CD8-positive, alpha-beta memory T cell (primary cell): ENCODE data around the gene CRTC1. TPM values are rescaled to one million over a fixed set of nuclear protein-coding genes. Genes with fewer than 3 reads are reported as not detected.
A peak's percentile ranks its signal among the peaks of the same experiment; 100 is the strongest.
"Not testable (repeated sequence)": the region's sequence is repeated elsewhere in the genome, so short reads cannot be mapped to it uniquely, and the experiment has no call there.

Experiments
- CTCF ChIA-PET: fragments of 350-600 bp; sonication (Branson Sonifier 250); formaldehyde crosslinking; loops from one replicate; lab custom pipeline; 2021; ENCODE audit warnings: antibody characterized with exemption; lab: Charles Lee
- POLR2A ChIA-PET: fragments of 350-600 bp; sonication (Branson Sonifier 250); formaldehyde crosslinking; loops from one replicate; lab custom pipeline; 2021; ENCODE audit warnings: antibody characterized with exemption; lab: Charles Lee
- DNase-seq, 5 donors: peaks; one replicate each; pipeline versions ENCODE4 v3.0.0 to v3.0.0-alpha.2; 2020 to 2022; ENCODE audit warnings: mixed read lengths in 1 of 5
- H3K27ac ChIP-seq: one replicate; pipeline ENCODE4 v1.7.0; 2013; ENCODE audit warnings: low read depth, mild to moderate bottlenecking, low read length, moderate library complexity
- H3K27me3 ChIP-seq: 2 replicates; pipeline ENCODE4 v1.7.0; 2013; ENCODE audit warnings: low read length, mild to moderate bottlenecking; ENCODE audit not compliant: insufficient read depth, poor library complexity, severe bottlenecking
- H3K36me3 ChIP-seq: 2 replicates; pipeline ENCODE4 v1.7.0; 2013; ENCODE audit warnings: mild to moderate bottlenecking, low read length, moderate library complexity; ENCODE audit not compliant: insufficient read depth
- H3K4me1 ChIP-seq: 2 replicates; pipeline ENCODE4 v1.7.0; 2013; ENCODE audit warnings: mild to moderate bottlenecking, low read length, moderate library complexity; ENCODE audit not compliant: insufficient read depth
- H3K4me3 ChIP-seq: 2 replicates; pipeline ENCODE4 v1.7.0; 2013; ENCODE audit warnings: mild to moderate bottlenecking, low read length
- H3K9me3 ChIP-seq: 2 replicates; pipeline ENCODE4 v1.7.0; 2013; ENCODE audit warnings: mild to moderate bottlenecking, low read length
- H3K27ac Mint-ChIP-seq, 8 donors: one replicate each; pipeline ENCODE4 v1.8.0; 2020 to 2021; ENCODE audit warnings: mixed read lengths in 8 of 8, mild to moderate bottlenecking in 6 of 8, inconsistent platforms in 3 of 8, moderate library complexity in 3 of 8
- H3K27me3 Mint-ChIP-seq, 2 donors: one replicate each; pipeline ENCODE4 v1.8.0; 2020 to 2021; ENCODE audit warnings: mixed read lengths in 2 of 2, mild to moderate bottlenecking in 1 of 2, moderate library complexity in 1 of 2
- H3K36me3 Mint-ChIP-seq, 3 donors: one replicate each; pipeline ENCODE4 v1.8.0; 2020 to 2021; ENCODE audit warnings: mixed read lengths in 3 of 3, inconsistent platforms in 1 of 3, mild to moderate bottlenecking in 1 of 3
- H3K4me1 Mint-ChIP-seq, 3 donors: one replicate each; pipeline ENCODE4 v1.8.0; 2020 to 2021; ENCODE audit warnings: mixed read lengths in 3 of 3, inconsistent platforms in 1 of 3, mild to moderate bottlenecking in 1 of 3
- H3K4me3 Mint-ChIP-seq, 7 donors: one replicate each; pipeline ENCODE4 v1.8.0; 2020 to 2021; ENCODE audit warnings: mixed read lengths in 7 of 7, mild to moderate bottlenecking in 6 of 7, moderate library complexity in 4 of 7, inconsistent platforms in 2 of 7
- H3K9me3 Mint-ChIP-seq, 5 donors: one replicate each; pipeline ENCODE4 v1.8.0; 2020 to 2022; ENCODE audit warnings: mixed read lengths in 5 of 5, mild to moderate bottlenecking in 3 of 5, moderate library complexity in 2 of 5, inconsistent platforms in 1 of 5
- polyA plus RNA-seq: library from polyadenylated mRNA; unstranded; fragments of 300-500 nt; fragmentation: Illumina TruSeq; gene quantifications from one replicate; pipeline ENCODE4 v1.2.3, GENCODE V29; 2021
- total RNA-seq, 2 experiments: library from RNA; stranded (reverse); gene quantifications; one replicate each; pipeline ENCODE4 v1.2.3, GENCODE V29; 2021

CRTC1 gene
- total and polyA plus RNA-seq, 3 experiments from 2014 or later: 1.3 to 7.1 (median 6.7) TPM

- H3K4me3 ChIP-seq: no peak overlapping the region
- H3K4me1 ChIP-seq: no peaks in the 10 kb centered on the region
- H3K27ac Mint-ChIP-seq: no peak overlapping the region
- no peaks in the 10 kb centered on the region for H3K36me3 ChIP-seq
- no peak overlapping the region for H3K4me3 Mint-ChIP-seq
- no peaks in the 10 kb centered on the region for H3K9me3 Mint-ChIP-seq
- ChIA-PET CTCF (no interaction called here), POLR2A (no interaction called here)
- no peaks in the 10 kb centered on the region for H3K9me3 ChIP-seq
- peaks cover 0 to 8% (median 0%) of the 10 kb centered on the region in 3 donors for H3K36me3 Mint-ChIP-seq
- peaks cover 0 to 5% (median 0%) of the 10 kb centered on the region in 3 donors for H3K4me1 Mint-ChIP-seq
- no peaks in the 10 kb centered on the region for H3K27me3 Mint-ChIP-seq
- no peaks in the 10 kb centered on the region for H3K27me3 ChIP-seq
- DNase-seq: no peak
- no peak overlapping the region for H3K27ac ChIP-seq
Observed at GRCh38 chr19:18729933-18730530, 46.6 kb downstream of the CRTC1 start.

GRCh38 chr19:18730885-18731513 is 47.5 kb downstream of the CRTC1 start:
- Histone ChIP-seq H3K27me3 (no peaks in the 10 kb centered on the region), H3K9me3 (no peaks in the 10 kb centered on the region), H3K4me1 (no peaks in the 10 kb centered on the region), H3K4me3 (no peak overlapping the region), H3K36me3 (no peaks in the 10 kb centered on the region), H3K27ac (no peak overlapping the region)
- H3K9me3 Mint-ChIP-seq: no peaks in the 10 kb centered on the region
- no peak for DNase-seq
- H3K27ac Mint-ChIP-seq: no peak overlapping the region
- H3K4me3 Mint-ChIP-seq: no peak overlapping the region
- CTCF ChIA-PET: no interaction called here
- H3K36me3 Mint-ChIP-seq: peaks cover 0 to 8% (median 0%) of the 10 kb centered on the region in 3 donors
- H3K4me1 Mint-ChIP-seq: peaks cover 0 to 5% (median 0%) of the 10 kb centered on the region in 3 donors
- POLR2A ChIA-PET: interaction anchor here (0.6 kb wide), 1 partner anchor 67 kb away, joined by 4 read pairs; no protein-coding TSS in a partner anchor
- H3K27me3 Mint-ChIP-seq: no peaks in the 10 kb centered on the region

GRCh38 chr19:18731562-18732008 is 48.1 kb downstream of the CRTC1 start:
- no peak for DNase-seq
- CTCF ChIA-PET: no interaction called here
- no peaks in the 10 kb centered on the region for H3K4me1 ChIP-seq
- no peak overlapping the region for H3K4me3 ChIP-seq
- Mint-ChIP-seq H3K36me3 (peaks cover 0 to 8% (median 0%) of the 10 kb centered on the region in 3 donors), H3K4me3 (no peak overlapping the region), H3K27me3 (no peaks in the 10 kb centered on the region), H3K4me1 (peaks cover 0 to 5% (median 0%) of the 10 kb centered on the region in 3 donors), H3K9me3 (no peaks in the 10 kb centered on the region), H3K27ac (peak overlapping the region in 1 of 8 donors; percentile 14)
- POLR2A ChIA-PET: interaction anchor here (0.6 kb wide), 1 partner anchor 67 kb away, joined by 4 read pairs; no protein-coding TSS in a partner anchor
- H3K27ac ChIP-seq: no peak overlapping the region
- H3K9me3 ChIP-seq: no peaks in the 10 kb centered on the region
- no peaks in the 10 kb centered on the region for H3K27me3 ChIP-seq
- H3K36me3 ChIP-seq: no peaks in the 10 kb centered on the region

- Mint-ChIP-seq H3K36me3 (peaks cover 0 to 8% (median 0%) of the 10 kb centered on the region in 3 donors), H3K4me3 (no peak overlapping the region), H3K27me3 (no peaks in the 10 kb centered on the region), H3K27ac (no peak overlapping the region), H3K4me1 (peaks cover 0 to 5% (median 2%) of the 10 kb centered on the region in 3 donors), H3K9me3 (no peaks in the 10 kb centered on the region)
- DNase-seq: no peak
- H3K9me3 ChIP-seq: no peaks in the 10 kb centered on the region
- H3K27ac ChIP-seq: no peak overlapping the region
- CTCF ChIA-PET: interaction anchor here (1.2 kb wide), 1 partner anchor 34 kb away, joined by 3 read pairs; no protein-coding TSS in a partner anchor
- POLR2A ChIA-PET: no interaction called here
- no peaks in the 10 kb centered on the region for H3K4me1 ChIP-seq
- no peaks in the 10 kb centered on the region for H3K36me3 ChIP-seq
- H3K4me3 ChIP-seq: no peak overlapping the region
- H3K27me3 ChIP-seq: no peaks in the 10 kb centered on the region
Observed at GRCh38 chr19:18733196-18733647, 49.7 kb downstream of the CRTC1 start.

- DNase-seq, H3K9me3 Mint-ChIP-seq, H3K27me3 Mint-ChIP-seq, H3K36me3 ChIP-seq, CTCF ChIA-PET, H3K4me3 ChIP-seq, H3K4me1 Mint-ChIP-seq, H3K4me1 ChIP-seq, H3K9me3 ChIP-seq, H3K27ac Mint-ChIP-seq, H3K36me3 Mint-ChIP-seq, H3K27ac ChIP-seq, H3K27me3 ChIP-seq, H3K4me3 Mint-ChIP-seq, POLR2A ChIA-PET: not testable (repeated sequence)
Observed at GRCh38 chr19:18733762-18734332, 50.4 kb downstream of the CRTC1 start.

GRCh38 chr19:18735324-18735723 is 51.8 kb downstream of the CRTC1 start:
- no peaks in the 10 kb centered on the region for H3K27me3 Mint-ChIP-seq
- Histone ChIP-seq H3K27me3 (no peaks in the 10 kb centered on the region), H3K4me1 (no peaks in the 10 kb centered on the region), H3K9me3 (no peaks in the 10 kb centered on the region), H3K4me3 (no peak overlapping the region), H3K27ac (no peak overlapping the region), H3K36me3 (no peaks in the 10 kb centered on the region)
- no peak for DNase-seq
- H3K4me1 Mint-ChIP-seq: peaks cover 0 to 5% (median 2%) of the 10 kb centered on the region in 3 donors
- H3K9me3 Mint-ChIP-seq: no peaks in the 10 kb centered on the region
- H3K36me3 Mint-ChIP-seq: peaks cover 0 to 8% (median 0%) of the 10 kb centered on the region in 3 donors
- H3K4me3 Mint-ChIP-seq: no peak overlapping the region
- ChIA-PET CTCF (no interaction called here), POLR2A (no interaction called here)
- H3K27ac Mint-ChIP-seq: no peak overlapping the region

- DNase-seq: no peak
- no peak overlapping the region for H3K4me3 Mint-ChIP-seq
- no peaks in the 10 kb centered on the region for H3K27me3 ChIP-seq
- H3K9me3 ChIP-seq: no peaks in the 10 kb centered on the region
- H3K4me1 Mint-ChIP-seq: peaks cover 0 to 5% (median 2%) of the 10 kb centered on the region in 3 donors
- no peaks in the 10 kb centered on the region for H3K4me1 ChIP-seq
- H3K4me3 ChIP-seq: no peak overlapping the region
- H3K27ac ChIP-seq: no peak overlapping the region
- ChIA-PET POLR2A (no interaction called here), CTCF (no interaction called here)
- H3K27me3 Mint-ChIP-seq: no peaks in the 10 kb centered on the region
- peaks cover 0 to 8% (median 0%) of the 10 kb centered on the region in 3 donors for H3K36me3 Mint-ChIP-seq
- H3K9me3 Mint-ChIP-seq: no peaks in the 10 kb centered on the region
- H3K36me3 ChIP-seq: no peaks in the 10 kb centered on the region
- no peak overlapping the region for H3K27ac Mint-ChIP-seq
Observed at GRCh38 chr19:18735752-18736151, 52.3 kb downstream of the CRTC1 start.
